C4-2B (cell line): ENCODE data around the gene STRAP.

Source experiments
- H3K27ac ChIP-seq: fragments of 450-650 bp; 2 replicates; pipeline ENCODE4 v1.5.1; 2017
- CTCF ChIP-seq: fragments of 450-650 bp; conservative IDR thresholded peaks from 2 replicates; pipeline ENCODE4 v1.5.1; 2017; ENCODE audit warnings: mild to moderate bottlenecking
- ZFX ChIP-seq: fragments of 450-650 bp; IDR thresholded peaks from 2 replicates; pipeline ENCODE4 v1.6.1; 2017

The STRAP gene

GRCh38 chr12:15882118-15882971 lies at the start of gene STRAP:
Gene STRAP, plus strand, starts transcription at chr12:15882387. Its CDS starts 321 bp downstream, at chr12:15882708.
- no peak for TF ChIP-seq CTCF
- peak; percentile 83 for TF ChIP-seq ZFX
- H3K27ac ChIP-seq, result peak within 1 kb of the TSS; percentile 88

- no peak overlapping the region for H3K27ac ChIP-seq
- no peak for TF ChIP-seq CTCF
- TF ChIP-seq ZFX, result no peak
Observed at GRCh38 chr12:15834575-15834974, 47.6 kb upstream of the STRAP start.

GRCh38 chr12:15837141-15837790 lies 44.9 kb upstream of the STRAP start:
- TF ChIP-seq ZFX, result no peak
- no peak for TF ChIP-seq CTCF

GRCh38 chr12:15839041-15839440 lies 43.1 kb upstream of the STRAP start:
- H3K27ac ChIP-seq, result no peak overlapping the region
- TF ChIP-seq ZFX (no peak), CTCF (no peak)

More at GRCh38 chr12:15837141-15837790, 44.9 kb upstream of the STRAP start:
- H3K27ac ChIP-seq, result no peak overlapping the region

- TF ChIP-seq ZFX, result no peak
- TF ChIP-seq CTCF, result no peak
- H3K27ac ChIP-seq, result no peak overlapping the region
Observed at GRCh38 chr12:15839682-15840081, 42.5 kb upstream of the STRAP start.

GRCh38 chr12:15842108-15842507 lies 40.1 kb upstream of the STRAP start:
- TF ChIP-seq CTCF (no peak), ZFX (no peak)
- H3K27ac ChIP-seq, result no peak overlapping the region

- H3K27ac ChIP-seq, result no peak overlapping the region
- TF ChIP-seq ZFX (no peak), CTCF (no peak)
Observed at GRCh38 chr12:15846887-15847286, 35.3 kb upstream of the STRAP start.
